ENCODE measurements around the gene IL12RB2.

Gene IL12RB2

GRCh38 chr1:67307251-67308060 is at the start of gene IL12RB2:
Gene IL12RB2 (plus strand): TSS chr1:67307873. CDS start chr1:67320369, 12,496 bp downstream.
- H3K27me3 ChIP-seq (ENCODE audit: control insufficient read depth, insufficient read depth, low read length), result no peaks in the 10 kb centered on the region
- H3K79me2 ChIP-seq, result no peaks in the 10 kb centered on the region
- peak within 1 kb of the TSS; percentile 74 for H3K4me2 ChIP-seq (ENCODE audit: low read length)
- H3K27ac ChIP-seq, result no peak within 1 kb of the TSS
- H3K9ac ChIP-seq, result no peak within 1 kb of the TSS
- H3K4me1 ChIP-seq, result no peaks in the 10 kb centered on the region
- no peaks in the 10 kb centered on the region for H3K36me3 ChIP-seq (ENCODE audit: control insufficient read depth, insufficient read depth, low read length)
- no peaks in the 10 kb centered on the region for H3K9me3 ChIP-seq (ENCODE audit: control insufficient read depth, low read length)
- H3K4me3 ChIP-seq (ENCODE audit: low read depth, low read length), result peak within 1 kb of the TSS; percentile 53
- H2AFZ ChIP-seq, result peak within 1 kb of the TSS; percentile 74
- TF ChIP-seq, protein P1, sequence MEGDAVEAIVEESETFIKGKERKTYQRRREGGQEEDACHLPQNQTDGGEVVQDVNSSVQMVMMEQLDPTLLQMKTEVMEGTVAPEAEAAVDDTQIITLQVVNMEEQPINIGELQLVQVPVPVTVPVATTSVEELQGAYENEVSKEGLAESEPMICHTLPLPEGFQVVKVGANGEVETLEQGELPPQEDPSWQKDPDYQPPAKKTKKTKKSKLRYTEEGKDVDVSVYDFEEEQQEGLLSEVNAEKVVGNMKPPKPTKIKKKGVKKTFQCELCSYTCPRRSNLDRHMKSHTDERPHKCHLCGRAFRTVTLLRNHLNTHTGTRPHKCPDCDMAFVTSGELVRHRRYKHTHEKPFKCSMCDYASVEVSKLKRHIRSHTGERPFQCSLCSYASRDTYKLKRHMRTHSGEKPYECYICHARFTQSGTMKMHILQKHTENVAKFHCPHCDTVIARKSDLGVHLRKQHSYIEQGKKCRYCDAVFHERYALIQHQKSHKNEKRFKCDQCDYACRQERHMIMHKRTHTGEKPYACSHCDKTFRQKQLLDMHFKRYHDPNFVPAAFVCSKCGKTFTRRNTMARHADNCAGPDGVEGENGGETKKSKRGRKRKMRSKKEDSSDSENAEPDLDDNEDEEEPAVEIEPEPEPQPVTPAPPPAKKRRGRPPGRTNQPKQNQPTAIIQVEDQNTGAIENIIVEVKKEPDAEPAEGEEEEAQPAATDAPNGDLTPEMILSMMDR (IDR thresholded peaks at IDR 0.05), result no peak

- no peak overlapping the region for H3K4me2 ChIP-seq (ENCODE audit: low read length)
- H3K4me1 ChIP-seq, result no peaks in the 10 kb centered on the region
- no peak overlapping the region for H3K27ac ChIP-seq
- TF ChIP-seq, protein P1 (IDR thresholded peaks at IDR 0.05), result no peak
- H3K27me3 ChIP-seq (ENCODE audit: control insufficient read depth, insufficient read depth, low read length), result no peaks in the 10 kb centered on the region
- H3K79me2 ChIP-seq, result no peaks in the 10 kb centered on the region
- no peak overlapping the region for H2AFZ ChIP-seq
- no peak overlapping the region for H3K4me3 ChIP-seq (ENCODE audit: low read depth, low read length)
- H3K9me3 ChIP-seq (ENCODE audit: control insufficient read depth, low read length), result no peaks in the 10 kb centered on the region
- H3K36me3 ChIP-seq (ENCODE audit: control insufficient read depth, insufficient read depth, low read length), result no peaks in the 10 kb centered on the region
- H3K9ac ChIP-seq, result no peak overlapping the region
Observed at GRCh38 chr1:67261680-67262079, 46.0 kb upstream of the IL12RB2 start.

DNA sequence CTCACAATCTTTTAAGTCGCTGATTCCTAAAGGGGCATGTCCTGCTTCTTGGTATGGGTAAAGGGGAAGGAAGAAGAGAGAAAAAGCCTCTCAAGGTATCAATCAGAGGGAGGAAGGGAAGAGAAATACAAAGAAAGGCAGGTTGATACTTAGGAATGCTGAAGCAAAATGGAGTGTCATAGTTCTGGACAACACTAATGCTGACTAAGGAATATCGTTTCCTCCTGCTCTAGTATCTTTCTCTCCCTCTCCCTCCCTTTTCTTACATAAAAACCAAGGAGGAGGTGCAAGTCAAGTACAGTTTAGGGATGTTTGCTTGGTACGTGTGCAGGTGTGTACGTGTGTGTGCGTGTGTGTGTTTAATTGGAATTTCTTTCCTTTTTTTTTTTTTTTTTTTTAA is 44.9 kb upstream of the IL12RB2 start:
- H3K9ac ChIP-seq, result no peak overlapping the region
- H3K27me3 ChIP-seq (ENCODE audit: control insufficient read depth, insufficient read depth, low read length), result no peaks in the 10 kb centered on the region
- TF ChIP-seq, protein P1 (IDR thresholded peaks at IDR 0.05), result no peak
- H3K9me3 ChIP-seq (ENCODE audit: control insufficient read depth, low read length), result no peaks in the 10 kb centered on the region
- no peak overlapping the region for H3K4me3 ChIP-seq (ENCODE audit: low read depth, low read length)
- H3K4me2 ChIP-seq (ENCODE audit: low read length), result no peak overlapping the region
- H3K36me3 ChIP-seq (ENCODE audit: control insufficient read depth, insufficient read depth, low read length), result no peaks in the 10 kb centered on the region
- no peaks in the 10 kb centered on the region for H3K4me1 ChIP-seq
- no peak overlapping the region for H3K27ac ChIP-seq
- no peaks in the 10 kb centered on the region for H3K79me2 ChIP-seq
- H2AFZ ChIP-seq, result no peak overlapping the region

GRCh38 chr1:67264152-67264551 is 43.5 kb upstream of the IL12RB2 start:
- Histone ChIP-seq H3K4me3 (ENCODE audit: low read depth, low read length) (no peak overlapping the region), H3K4me2 (ENCODE audit: low read length) (no peak overlapping the region), H3K36me3 (ENCODE audit: control insufficient read depth, insufficient read depth, low read length) (no peaks in the 10 kb centered on the region), H3K27ac (no peak overlapping the region), H2AFZ (no peak overlapping the region), H3K79me2 (no peaks in the 10 kb centered on the region), H3K9me3 (ENCODE audit: control insufficient read depth, low read length) (no peaks in the 10 kb centered on the region), H3K4me1 (no peaks in the 10 kb centered on the region), H3K9ac (no peak overlapping the region), H3K27me3 (ENCODE audit: control insufficient read depth, insufficient read depth, low read length) (no peaks in the 10 kb centered on the region)
- TF ChIP-seq, protein P1 (IDR thresholded peaks at IDR 0.05), result no peak

DNA sequence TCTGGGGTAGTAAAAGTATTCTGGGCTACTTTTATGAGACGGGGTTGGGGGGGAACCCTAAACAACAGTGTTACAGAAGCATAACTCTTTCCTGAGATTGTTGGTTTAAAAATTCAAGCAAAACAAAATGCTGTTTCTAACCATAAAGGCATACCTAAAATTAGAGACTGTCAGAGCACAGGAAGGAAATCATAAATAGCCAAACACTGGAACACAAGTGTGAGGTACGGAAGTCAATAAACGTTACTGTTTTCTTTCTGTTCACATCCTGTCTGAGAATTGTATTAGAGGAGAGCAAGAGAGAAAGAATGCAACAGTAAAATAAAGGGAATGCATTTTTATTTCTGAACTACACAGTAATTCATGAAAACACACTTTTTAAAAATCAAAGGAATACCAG is 42.8 kb upstream of the IL12RB2 start:
- no peaks in the 10 kb centered on the region for H3K9me3 ChIP-seq (ENCODE audit: control insufficient read depth, low read length)

More for the DNA sequence above, 42.8 kb upstream of the IL12RB2 start:
- no peaks in the 10 kb centered on the region for H3K79me2 ChIP-seq
- H2AFZ ChIP-seq, result no peak overlapping the region
- no peak overlapping the region for H3K4me3 ChIP-seq (ENCODE audit: low read depth, low read length)
- H3K27ac ChIP-seq, result no peak overlapping the region
- TF ChIP-seq, protein P1 (IDR thresholded peaks at IDR 0.05), result no peak
- no peaks in the 10 kb centered on the region for H3K36me3 ChIP-seq (ENCODE audit: control insufficient read depth, insufficient read depth, low read length)
- no peak overlapping the region for H3K4me2 ChIP-seq (ENCODE audit: low read length)
- no peaks in the 10 kb centered on the region for H3K27me3 ChIP-seq (ENCODE audit: control insufficient read depth, insufficient read depth, low read length)
- no peak overlapping the region for H3K9ac ChIP-seq
- no peaks in the 10 kb centered on the region for H3K4me1 ChIP-seq

All from parathyroid adenoma (tissue), 2 donors.